Gastroesophageal sphincter (tissue), 2 donors: ENCODE results near the gene TAF3.

Experiments used
- EP300 ChIP-seq: sonication (generic); formaldehyde crosslinking; IDR thresholded peaks from one replicate; pipeline ENCODE4 v1.6.1; 2017; ENCODE audit warnings: antibody characterized with exemption, mild to moderate bottlenecking
- POLR2A ChIP-seq, 2 donors: fragments of 450-650 bp; IDR thresholded peaks; one replicate each; pipeline ENCODE4 v1.6.1; 2017; ENCODE audit warnings: antibody characterized with exemption in 2 of 2, mild to moderate bottlenecking in 2 of 2, moderate library complexity in 1 of 2

DNA sequence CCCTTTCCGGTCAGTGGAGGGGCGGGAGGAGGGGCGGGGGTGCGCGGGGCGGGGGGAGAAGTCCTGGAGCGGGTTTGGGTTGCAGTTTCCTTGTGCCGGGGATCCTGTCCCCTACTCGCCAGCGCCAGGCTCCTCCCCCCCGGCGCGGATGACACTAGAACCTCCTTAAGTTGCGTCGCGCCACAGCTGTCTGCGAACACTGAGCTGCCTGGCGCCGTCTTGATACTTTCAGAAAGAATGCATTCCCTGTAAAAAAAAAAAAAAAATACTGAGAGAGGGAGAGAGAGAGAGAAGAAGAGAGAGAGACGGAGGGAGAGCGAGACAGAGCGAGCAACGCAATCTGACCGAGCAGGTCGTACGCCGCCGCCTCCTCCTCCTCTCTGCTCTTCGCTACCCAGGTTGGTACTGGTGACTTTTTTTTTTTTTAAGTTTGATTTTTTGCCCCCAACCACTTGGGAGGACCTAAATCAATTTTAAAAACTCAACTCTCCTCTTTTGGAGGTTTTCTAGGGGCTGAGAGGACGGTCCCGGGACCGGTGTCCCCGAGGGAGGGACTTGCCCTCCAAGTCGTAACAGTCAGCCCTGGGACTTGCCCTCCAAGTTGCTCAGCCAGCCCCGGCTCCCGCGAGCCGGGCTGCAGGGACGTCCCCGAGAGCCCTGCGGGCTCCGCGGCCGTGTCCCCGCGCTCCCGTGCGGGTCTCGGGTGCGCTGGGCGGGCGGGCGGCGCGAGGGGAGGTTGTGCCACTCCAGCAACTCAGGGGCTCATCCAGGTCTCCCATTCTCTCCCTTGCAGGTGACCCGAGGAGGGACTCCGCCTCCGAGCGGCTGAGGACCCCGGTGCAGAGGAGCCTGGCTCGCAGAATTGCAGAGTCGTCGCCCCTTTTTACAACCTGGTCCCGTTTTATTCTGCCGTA, 236.4 kb downstream of the TAF3 start, which contains the start of gene GATA3:
- TF ChIP-seq POLR2A (IDR thresholded peaks at IDR 0.05): no peak
- TF ChIP-seq EP300: no peak
